Skeletal muscle tissue (tissue), 4 donors: ENCODE results near the gene TMEM198. TPM values are rescaled to one million over a fixed set of nuclear protein-coding genes. Genes with fewer than 3 reads are reported as not detected.
A peak's percentile ranks its signal among the peaks of the same experiment; 100 is the strongest.

ENCODE experiments used
- H3K27ac ChIP-seq: one replicate; pipeline ENCODE4 v1.7.0; 2013; ENCODE audit warnings: mild to moderate bottlenecking, low read depth, low read length, inconsistent platforms
- H3K27me3 ChIP-seq, 3 donors: one replicate each; pipeline ENCODE4 v1.7.0; 2013; ENCODE audit warnings: low read length in 3 of 3; ENCODE audit not compliant: control insufficient read depth in 3 of 3, insufficient read depth in 3 of 3
- H3K36me3 ChIP-seq, 3 donors: one replicate each; pipeline ENCODE4 v1.7.0; 2013; ENCODE audit warnings: low read length in 3 of 3; ENCODE audit not compliant: control insufficient read depth in 3 of 3, insufficient read depth in 3 of 3
- H3K4me1 ChIP-seq, 3 donors: one replicate each; pipeline ENCODE4 v1.7.0; 2013; ENCODE audit warnings: low read length in 3 of 3, mild to moderate bottlenecking in 3 of 3; ENCODE audit not compliant: control insufficient read depth in 3 of 3, insufficient read depth in 3 of 3
- H3K4me3 ChIP-seq, 3 donors: one replicate each; pipeline ENCODE4 v1.7.0; 2013; ENCODE audit warnings: low read length in 3 of 3
- H3K9ac ChIP-seq, 3 donors: one replicate each; pipeline ENCODE4 v1.7.0; 2013; ENCODE audit warnings: low read length in 3 of 3, mild to moderate bottlenecking in 3 of 3, moderate library complexity in 2 of 3, low read depth in 1 of 3
- H3K9me3 ChIP-seq, 3 donors: one replicate each; pipeline ENCODE4 v1.7.0; 2013; ENCODE audit warnings: low read length in 3 of 3; ENCODE audit not compliant: control insufficient read depth in 3 of 3
- total RNA-seq: library from RNA; depleted of rRNA; stranded (reverse); fragments of >200 nt; gene quantifications from one replicate; pipeline ENCODE4 v1.2.3, GENCODE V29; 2014
- donor health status: Osteomylitis.

The TMEM198 gene, protein sequence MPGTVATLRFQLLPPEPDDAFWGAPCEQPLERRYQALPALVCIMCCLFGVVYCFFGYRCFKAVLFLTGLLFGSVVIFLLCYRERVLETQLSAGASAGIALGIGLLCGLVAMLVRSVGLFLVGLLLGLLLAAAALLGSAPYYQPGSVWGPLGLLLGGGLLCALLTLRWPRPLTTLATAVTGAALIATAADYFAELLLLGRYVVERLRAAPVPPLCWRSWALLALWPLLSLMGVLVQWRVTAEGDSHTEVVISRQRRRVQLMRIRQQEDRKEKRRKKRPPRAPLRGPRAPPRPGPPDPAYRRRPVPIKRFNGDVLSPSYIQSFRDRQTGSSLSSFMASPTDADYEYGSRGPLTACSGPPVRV
- total RNA-seq, result 2.1 TPM

DNA sequence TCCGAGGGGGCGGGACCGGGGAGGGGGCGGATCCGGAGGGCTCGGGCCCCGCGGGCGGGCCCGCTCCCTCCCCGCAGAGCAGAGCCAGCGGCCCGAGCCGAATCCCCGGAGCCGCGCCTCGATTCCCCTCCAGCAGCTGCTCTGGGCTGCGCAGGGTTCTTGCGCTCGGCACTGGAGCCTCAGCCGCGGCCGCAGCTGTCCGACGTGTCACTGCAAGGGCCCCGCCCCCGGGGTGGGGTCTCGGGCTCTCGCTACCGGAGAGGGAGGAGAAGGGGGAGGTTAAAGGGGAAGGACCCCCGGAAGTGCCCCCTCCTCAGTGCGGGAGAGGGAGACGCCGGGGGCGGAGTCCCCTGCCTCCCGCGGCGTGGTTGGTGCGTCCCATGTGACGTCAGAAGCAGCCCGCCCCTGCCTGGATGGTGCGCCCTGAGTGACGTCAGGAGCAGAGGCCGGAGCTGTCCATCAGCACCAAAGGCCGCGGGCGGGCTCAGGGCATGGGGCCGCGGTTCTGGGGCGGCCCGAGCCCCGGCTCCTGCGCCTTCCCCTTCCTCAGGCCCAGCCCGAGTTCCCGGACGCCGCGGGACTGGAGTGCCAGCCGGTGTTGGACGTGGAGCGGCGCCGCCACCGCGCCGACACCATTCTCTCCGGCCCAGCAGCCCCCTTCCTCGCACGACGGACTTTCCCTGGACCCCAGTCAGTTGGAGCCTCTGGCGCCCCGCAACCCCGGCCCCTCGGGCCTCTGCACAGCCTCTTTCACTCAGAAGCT lies at the start of gene TMEM198, which contains the start of gene CHPF:
TSS of gene TMEM198 (plus strand) at position 433 of the 763 bp plus-strand sequence. CDS start 700 bp downstream, outside the sequence.
TSS of gene CHPF (minus strand) at position 214 of the 763 bp plus-strand sequence. CDS start 271 bp downstream, outside the sequence.
- Histone ChIP-seq H3K36me3 (peaks cover 15 to 19% (median 19%) of the 10 kb centered on the region in 3 donors), H3K9ac (peak within 1 kb of the TSS; percentile 36 to 83 (median 82)), H3K4me3 (peak within 1 kb of the TSS; percentile 62 to 80 (median 75)), H3K27ac (peak within 1 kb of the TSS; percentile 83), H3K27me3 (peaks cover 0 to 6% (median 0%) of the 10 kb centered on the region in 3 donors), H3K4me1 (peaks cover 21 to 28% (median 24%) of the 10 kb centered on the region in 3 donors), H3K9me3 (no peaks in the 10 kb centered on the region)

DNA sequence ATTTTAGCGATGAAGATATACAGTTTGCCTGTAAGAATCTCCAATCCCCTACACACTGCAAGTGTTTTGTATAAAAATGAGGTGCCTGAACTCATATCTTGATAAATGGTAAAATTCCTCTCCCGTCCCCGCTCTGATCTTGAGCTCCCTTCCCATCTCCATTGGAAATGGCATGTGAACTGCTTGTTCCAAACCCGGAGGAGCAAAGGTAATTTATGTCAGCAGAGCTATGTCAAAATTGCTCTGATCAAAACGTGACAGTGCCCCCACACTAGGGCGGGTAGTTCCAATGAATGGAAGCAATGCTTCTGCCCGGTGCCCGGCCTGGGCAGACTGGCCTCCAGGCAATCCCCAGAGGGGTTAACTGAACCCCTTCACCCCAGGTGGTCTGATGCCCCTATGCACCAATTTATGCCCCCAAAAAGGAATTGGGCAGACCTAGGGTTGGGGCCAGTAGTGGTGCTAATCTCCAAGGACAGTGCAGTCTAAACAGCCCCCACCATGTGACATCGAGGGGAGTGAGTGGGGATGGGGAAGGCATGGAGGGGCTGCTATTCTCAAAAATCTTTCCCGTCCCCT lies 48.8 kb upstream of the TMEM198 start:
- Histone ChIP-seq H3K4me1 (peaks cover 45 to 53% (median 46%) of the 10 kb centered on the region in 3 donors), H3K27me3 (peaks cover 0 to 10% (median 0%) of the 10 kb centered on the region in 3 donors), H3K27ac (peak overlapping the region; percentile 21)

DNA sequence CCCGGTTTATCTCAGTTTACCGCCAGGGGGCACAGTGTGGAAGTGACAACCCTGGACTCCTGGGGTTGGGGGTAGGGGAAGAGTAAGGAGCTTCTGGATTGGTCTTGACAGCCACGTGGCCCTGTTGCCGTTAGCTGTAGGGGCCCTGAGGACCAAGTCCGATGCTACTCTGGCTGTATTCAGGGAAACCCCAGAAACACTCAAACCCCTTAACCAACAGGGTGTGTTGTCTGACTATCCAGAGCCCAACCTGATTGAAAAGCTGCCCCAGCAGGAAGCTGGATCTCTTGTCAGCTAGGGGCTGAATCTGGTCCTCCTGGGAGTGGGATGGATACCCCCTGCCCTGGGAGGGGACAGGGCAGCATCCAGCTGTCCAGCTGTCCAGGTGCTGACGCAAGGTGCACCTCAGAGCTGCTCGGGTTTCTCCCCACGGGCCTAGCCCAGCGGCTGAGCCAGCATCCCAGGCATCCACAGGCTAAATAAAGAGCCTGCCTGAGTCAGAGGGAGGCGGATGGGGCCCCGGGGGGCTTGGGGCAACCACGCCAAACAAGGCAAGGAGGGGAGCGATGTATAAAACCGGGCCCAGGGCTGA lies 48.2 kb upstream of the TMEM198 start:
- H3K27ac ChIP-seq, result peak overlapping the region; percentile 21
- peaks cover 48 to 56% (median 51%) of the 10 kb centered on the region in 3 donors for H3K4me1 ChIP-seq
- peak overlapping the region in 1 of 3 donors; percentile 22 for H3K4me3 ChIP-seq
- peaks cover 19 to 28% (median 24%) of the 10 kb centered on the region in 3 donors for H3K36me3 ChIP-seq
- H3K9ac ChIP-seq, result peak overlapping the region in 2 of 3 donors; percentile 25 to 90
- H3K9me3 ChIP-seq, result no peaks in the 10 kb centered on the region
- peaks cover 0 to 10% (median 0%) of the 10 kb centered on the region in 3 donors for H3K27me3 ChIP-seq

More for the DNA sequence above, 48.8 kb upstream of the TMEM198 start:
- Histone ChIP-seq H3K4me3 (no peak overlapping the region), H3K36me3 (peaks cover 19 to 34% (median 30%) of the 10 kb centered on the region in 3 donors), H3K9ac (peak overlapping the region in 1 of 3 donors; percentile 50), H3K9me3 (no peaks in the 10 kb centered on the region)

DNA sequence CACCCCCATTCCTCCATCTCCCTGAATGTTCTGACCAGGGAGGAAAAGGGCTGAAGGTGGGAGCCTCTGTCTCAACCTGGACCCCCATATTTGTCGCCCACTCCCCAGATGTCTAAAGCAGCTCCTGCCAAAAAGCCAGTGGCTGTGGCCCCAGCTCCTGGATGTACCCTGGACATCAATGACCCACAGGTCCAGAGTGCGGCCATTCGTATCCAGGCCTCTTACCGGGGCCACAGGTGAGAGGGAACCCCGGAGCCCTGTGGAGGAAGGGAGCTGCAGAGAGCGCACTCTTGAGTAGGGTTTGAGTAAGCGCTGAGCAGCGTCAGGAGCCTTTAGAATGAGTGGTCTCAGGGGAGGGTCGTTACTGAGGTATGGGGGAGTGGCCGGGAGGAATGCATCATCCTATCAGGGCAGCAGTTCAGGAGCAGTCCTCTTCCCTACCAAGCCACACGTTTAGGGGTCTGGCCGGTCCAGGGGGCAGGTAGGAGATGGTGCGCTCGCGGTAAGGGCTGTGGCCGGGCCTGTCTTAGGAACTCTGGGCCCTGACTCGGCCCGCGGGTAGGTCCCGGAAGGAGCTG lies 47.5 kb upstream of the TMEM198 start:
- H3K9me3 ChIP-seq, result no peaks in the 10 kb centered on the region
- H3K4me3 ChIP-seq, result peak overlapping the region in 1 of 3 donors; percentile 92
- H3K36me3 ChIP-seq, result peaks cover 15 to 24% (median 17%) of the 10 kb centered on the region in 3 donors
- H3K27ac ChIP-seq, result peak overlapping the region; percentile 21
- peaks cover 48 to 56% (median 51%) of the 10 kb centered on the region in 3 donors for H3K4me1 ChIP-seq
- H3K27me3 ChIP-seq, result peaks cover 0 to 10% (median 0%) of the 10 kb centered on the region in 3 donors
- H3K9ac ChIP-seq, result peak overlapping the region in 2 of 3 donors; percentile 25 to 90

GRCh38 chr2:219496825-219497494 lies 46.9 kb upstream of the TMEM198 start:
- peak overlapping the region in 2 of 3 donors; percentile 90 to 91 for H3K9ac ChIP-seq
- peaks cover 0 to 7% (median 0%) of the 10 kb centered on the region in 3 donors for H3K27me3 ChIP-seq
- H3K36me3 ChIP-seq, result peaks cover 12 to 24% (median 14%) of the 10 kb centered on the region in 3 donors
- peak overlapping the region; percentile 79 to 92 (median 89) for H3K4me3 ChIP-seq
- no peaks in the 10 kb centered on the region for H3K9me3 ChIP-seq
- H3K27ac ChIP-seq, result peak overlapping the region; percentile 90
- H3K4me1 ChIP-seq, result peaks cover 48 to 56% (median 51%) of the 10 kb centered on the region in 3 donors

DNA sequence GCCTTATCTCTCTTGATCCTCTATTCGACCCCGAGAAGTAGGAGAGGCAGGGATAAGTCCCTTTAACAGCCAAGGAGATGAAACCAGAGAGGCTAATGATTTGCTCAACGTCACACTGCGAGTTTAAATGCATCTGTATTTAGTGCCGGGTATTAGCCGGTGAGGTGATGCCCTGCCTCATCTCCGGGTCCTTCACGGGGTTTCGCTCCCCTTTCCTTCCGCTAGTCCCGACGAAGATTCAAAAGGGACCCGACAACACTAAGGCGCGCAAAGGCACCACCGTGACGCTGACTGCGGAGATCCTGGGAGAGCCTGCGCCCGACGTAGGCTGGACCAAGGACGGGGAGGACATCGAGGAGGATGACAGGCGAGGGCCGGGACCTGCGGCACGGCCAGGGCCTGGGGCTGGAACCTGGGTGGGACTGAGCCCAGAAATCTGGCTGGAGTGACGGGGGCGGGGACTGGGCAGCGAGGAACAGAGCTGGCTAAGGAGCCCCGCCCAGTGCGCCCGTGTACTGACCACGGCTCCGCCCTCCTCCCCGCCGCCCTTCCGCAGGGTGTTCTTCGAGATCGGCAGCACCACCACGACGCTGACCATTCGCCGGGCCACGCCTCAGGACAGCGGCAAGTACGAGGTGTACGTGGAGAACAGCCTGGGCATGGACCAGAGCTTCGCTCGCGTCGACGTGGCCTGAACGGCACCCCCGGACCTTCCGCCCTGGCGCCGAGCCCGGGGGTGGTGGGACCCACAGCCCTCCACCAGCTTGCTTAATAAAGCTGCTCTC lies 46.1 kb upstream of the TMEM198 start:
- peak overlapping the region; percentile 90 to 93 (median 91) for H3K9ac ChIP-seq
- H3K27me3 ChIP-seq, result peaks cover 0 to 4% (median 0%) of the 10 kb centered on the region in 3 donors
- no peaks in the 10 kb centered on the region for H3K9me3 ChIP-seq
- H3K36me3 ChIP-seq, result peaks cover 9 to 24% (median 12%) of the 10 kb centered on the region in 3 donors
- peak overlapping the region; percentile 79 to 92 (median 89) for H3K4me3 ChIP-seq
- H3K27ac ChIP-seq, result peak overlapping the region; percentile 90
- peaks cover 48 to 56% (median 51%) of the 10 kb centered on the region in 3 donors for H3K4me1 ChIP-seq

GRCh38 chr2:219498280-219499057 lies 45.4 kb upstream of the TMEM198 start, which contains the start of gene GMPPA:
Gene GMPPA (plus strand): TSS chr2:219498891. CDS start chr2:219499976, 1,085 bp downstream.
- Histone ChIP-seq H3K9ac (peak within 1 kb of the TSS; percentile 90 to 93 (median 91)), H3K4me3 (peak within 1 kb of the TSS; percentile 79 to 92 (median 89)), H3K27ac (peak within 1 kb of the TSS; percentile 90), H3K4me1 (peaks cover 48 to 56% (median 51%) of the 10 kb centered on the region in 3 donors), H3K27me3 (peaks cover 0 to 3% (median 0%) of the 10 kb centered on the region in 3 donors), H3K9me3 (no peaks in the 10 kb centered on the region), H3K36me3 (peaks cover 8 to 21% (median 9%) of the 10 kb centered on the region in 3 donors)

DNA sequence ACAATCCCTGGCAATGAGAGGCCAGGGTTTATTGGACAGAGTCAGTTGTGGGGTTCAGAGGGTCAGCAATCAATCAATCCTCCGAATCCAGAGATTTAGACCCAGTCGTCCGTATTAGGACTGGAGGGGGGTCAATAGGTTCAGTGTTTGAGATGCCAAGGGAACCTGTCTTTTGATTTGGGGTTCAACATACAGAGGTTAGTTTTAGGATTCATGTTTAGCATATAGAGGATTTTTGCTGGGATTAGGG lies 44.8 kb upstream of the TMEM198 start:
- Histone ChIP-seq H3K4me3 (peak overlapping the region; percentile 79 to 92 (median 89)), H3K27ac (peak overlapping the region; percentile 90), H3K9ac (peak overlapping the region; percentile 90 to 93 (median 91)), H3K27me3 (peaks cover 0 to 3% (median 0%) of the 10 kb centered on the region in 3 donors), H3K4me1 (peaks cover 48 to 56% (median 51%) of the 10 kb centered on the region in 3 donors), H3K9me3 (no peaks in the 10 kb centered on the region), H3K36me3 (peaks cover 12 to 23% (median 13%) of the 10 kb centered on the region in 3 donors)
